Bronchial epithelial cell (primary cell): ENCODE measurements around the gene KCNAB1. TPM values are rescaled to one million over a fixed set of nuclear protein-coding genes. Genes with fewer than 3 reads are reported as not detected.

Experiments
- DNase-seq: peaks from one replicate; pipeline ENCODE4 v3.0.0-alpha.2; 2010; ENCODE audit warnings: low read depth
- FAIRE-seq: peaks from 2 replicates; lab custom pipeline; 2011; peaks lifted over from hg19 to GRCh38; lab: Jason Lieb, UNC
- H3K27me3 ChIP-seq: 2 replicates; pipeline ENCODE4 v1.5.1; 2011; ENCODE audit warnings: low read length; ENCODE audit not compliant: control insufficient read depth, insufficient read depth
- H3K36me3 ChIP-seq: 2 replicates; pipeline ENCODE4 v1.5.1; 2011; ENCODE audit warnings: low read length; ENCODE audit not compliant: control insufficient read depth, insufficient read depth
- H3K4me3 ChIP-seq: 2 replicates; pipeline ENCODE4 v1.5.1; 2011; ENCODE audit warnings: mild to moderate bottlenecking, low read depth, low read length, control low read depth
- total RNA-seq: library from RNA; depleted of rRNA; stranded (reverse); fragments of >200 nt; gene quantifications from 2 replicates; pipeline ENCODE4 v1.2.1, GENCODE V29; 2014
- TF ChIP-seq, protein P1 (sequence below): IDR thresholded peaks from 2 replicates; pipeline ENCODE4 v1.5.1; 2011; ENCODE audit warnings: mild to moderate bottlenecking, moderate library complexity, low read length, control low read depth, inconsistent platforms; ENCODE audit not compliant: insufficient read depth, severe bottlenecking

Gene KCNAB1
- total RNA-seq, 1 donor from 2014 or later: 0.26 TPM

DNA sequence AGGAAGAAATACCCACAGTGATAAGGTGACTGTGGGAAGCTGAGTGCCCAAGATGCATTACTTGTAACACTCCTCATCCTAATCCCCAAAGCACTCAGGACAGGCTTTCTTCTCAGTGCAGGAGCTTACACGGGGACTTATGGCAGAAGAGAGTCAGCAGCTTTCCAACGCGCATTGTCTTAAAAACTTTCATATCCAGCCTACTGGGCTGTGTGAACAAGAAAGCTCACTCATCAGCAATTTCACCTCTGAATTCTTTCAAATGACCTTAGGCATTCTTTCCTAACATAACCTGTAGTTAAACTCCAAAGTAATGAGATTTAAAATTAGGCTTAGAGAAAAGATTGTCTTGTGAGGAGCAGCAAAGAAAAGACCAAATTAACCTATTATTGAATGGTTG lies 132.3 kb downstream of the KCNAB1 start:
- TF ChIP-seq, protein P1, sequence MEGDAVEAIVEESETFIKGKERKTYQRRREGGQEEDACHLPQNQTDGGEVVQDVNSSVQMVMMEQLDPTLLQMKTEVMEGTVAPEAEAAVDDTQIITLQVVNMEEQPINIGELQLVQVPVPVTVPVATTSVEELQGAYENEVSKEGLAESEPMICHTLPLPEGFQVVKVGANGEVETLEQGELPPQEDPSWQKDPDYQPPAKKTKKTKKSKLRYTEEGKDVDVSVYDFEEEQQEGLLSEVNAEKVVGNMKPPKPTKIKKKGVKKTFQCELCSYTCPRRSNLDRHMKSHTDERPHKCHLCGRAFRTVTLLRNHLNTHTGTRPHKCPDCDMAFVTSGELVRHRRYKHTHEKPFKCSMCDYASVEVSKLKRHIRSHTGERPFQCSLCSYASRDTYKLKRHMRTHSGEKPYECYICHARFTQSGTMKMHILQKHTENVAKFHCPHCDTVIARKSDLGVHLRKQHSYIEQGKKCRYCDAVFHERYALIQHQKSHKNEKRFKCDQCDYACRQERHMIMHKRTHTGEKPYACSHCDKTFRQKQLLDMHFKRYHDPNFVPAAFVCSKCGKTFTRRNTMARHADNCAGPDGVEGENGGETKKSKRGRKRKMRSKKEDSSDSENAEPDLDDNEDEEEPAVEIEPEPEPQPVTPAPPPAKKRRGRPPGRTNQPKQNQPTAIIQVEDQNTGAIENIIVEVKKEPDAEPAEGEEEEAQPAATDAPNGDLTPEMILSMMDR: no peak
- no peak for FAIRE-seq
- no peak for DNase-seq
- Histone ChIP-seq H3K4me3 (no peak overlapping the region), H3K36me3 (no peaks in the 10 kb centered on the region), H3K27me3 (peaks cover 1% of the 10 kb centered on the region)

DNA sequence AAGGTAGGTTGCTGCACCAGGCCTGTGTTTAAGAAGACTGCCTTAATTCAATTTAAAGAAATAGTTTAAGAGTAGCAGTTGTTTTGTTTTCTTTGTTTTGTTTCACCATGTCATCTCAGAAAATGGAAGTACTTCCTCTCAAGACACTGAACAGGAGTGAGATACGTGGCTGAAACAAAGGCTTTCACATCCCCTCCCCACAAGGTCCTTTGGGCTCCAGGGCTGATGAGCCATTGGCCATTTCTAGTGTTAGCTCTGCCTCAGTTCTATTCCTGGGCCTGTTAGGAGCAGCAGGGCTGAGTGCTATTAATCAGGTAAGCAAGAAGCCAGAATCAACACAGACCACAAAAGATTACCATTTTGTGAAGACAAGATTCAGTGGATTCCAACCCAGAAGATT lies 132.8 kb downstream of the KCNAB1 start:
- no peak for DNase-seq
- TF ChIP-seq, protein P1: no peak
- Histone ChIP-seq H3K4me3 (no peak overlapping the region), H3K36me3 (no peaks in the 10 kb centered on the region), H3K27me3 (peaks cover 1% of the 10 kb centered on the region)
- peak; percentile 58 for FAIRE-seq

DNA sequence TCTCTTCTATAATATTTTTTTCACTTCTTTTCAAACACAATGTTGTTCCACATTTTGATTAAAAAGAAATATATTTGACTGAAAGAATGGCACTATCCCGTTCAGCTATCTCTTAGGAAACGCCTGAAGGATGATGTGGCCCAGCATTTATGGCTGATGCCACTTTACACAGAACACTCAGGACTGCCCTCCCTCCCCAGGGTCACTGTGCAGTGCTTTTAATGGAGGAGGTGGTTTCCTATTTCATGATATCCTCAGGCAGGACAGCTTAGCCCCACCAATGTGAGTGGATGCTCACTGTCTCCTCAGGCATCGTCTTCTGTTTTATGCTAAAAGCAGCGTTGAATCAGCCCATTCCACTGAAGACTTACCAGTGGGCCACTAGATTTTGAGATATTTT lies 135.9 kb downstream of the KCNAB1 start:
- H3K27me3 ChIP-seq: no peaks in the 10 kb centered on the region
- TF ChIP-seq, protein P1: no peak
- H3K36me3 ChIP-seq: no peaks in the 10 kb centered on the region
- DNase-seq (no peak), FAIRE-seq (no peak)
- no peak overlapping the region for H3K4me3 ChIP-seq

DNA sequence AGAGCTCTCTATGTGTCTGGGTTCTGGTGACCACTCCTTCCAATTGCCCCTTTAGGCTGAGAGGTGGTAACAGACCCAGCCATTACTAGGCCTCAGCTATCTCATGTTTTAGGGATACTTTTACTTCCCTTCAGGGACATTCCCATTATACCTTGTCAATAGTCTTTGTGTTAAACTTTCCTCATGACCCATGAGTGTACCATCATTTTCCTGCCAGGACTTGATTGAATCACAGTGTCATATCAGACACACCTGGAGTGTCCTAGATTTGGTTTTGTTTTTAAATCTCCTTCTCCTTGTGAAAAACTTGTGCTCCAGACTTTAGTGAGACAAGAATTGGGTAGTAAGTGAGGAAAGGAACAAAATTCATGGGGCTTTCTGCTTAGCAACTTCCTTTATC lies 136.6 kb downstream of the KCNAB1 start:
- Histone ChIP-seq H3K36me3 (no peaks in the 10 kb centered on the region), H3K4me3 (no peak overlapping the region), H3K27me3 (no peaks in the 10 kb centered on the region)
- FAIRE-seq: no peak
- TF ChIP-seq, protein P1: no peak
- DNase-seq: peak; percentile 65

DNA sequence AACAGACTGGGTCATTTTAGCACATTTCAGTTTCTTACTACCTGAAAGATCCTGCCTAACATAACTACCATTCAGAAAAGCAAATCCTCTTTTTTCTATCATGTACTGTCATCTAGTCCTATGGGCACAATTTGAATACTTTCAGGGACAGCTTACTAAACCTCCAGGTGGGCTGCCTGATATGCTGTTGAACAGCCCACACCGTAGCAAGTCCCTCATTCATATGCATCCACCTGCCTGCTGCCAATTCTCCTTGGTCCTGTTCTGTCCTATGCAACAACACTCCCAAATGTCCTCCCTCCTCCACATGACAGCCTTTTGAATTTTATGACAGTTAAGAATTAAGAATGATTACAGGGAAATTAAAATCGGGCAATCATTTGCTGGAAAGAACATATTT lies 137.9 kb downstream of the KCNAB1 start:
- no peak overlapping the region for H3K4me3 ChIP-seq
- DNase-seq: no peak
- no peak for FAIRE-seq
- no peaks in the 10 kb centered on the region for H3K27me3 ChIP-seq
- no peaks in the 10 kb centered on the region for H3K36me3 ChIP-seq
- TF ChIP-seq, protein P1: no peak

DNA sequence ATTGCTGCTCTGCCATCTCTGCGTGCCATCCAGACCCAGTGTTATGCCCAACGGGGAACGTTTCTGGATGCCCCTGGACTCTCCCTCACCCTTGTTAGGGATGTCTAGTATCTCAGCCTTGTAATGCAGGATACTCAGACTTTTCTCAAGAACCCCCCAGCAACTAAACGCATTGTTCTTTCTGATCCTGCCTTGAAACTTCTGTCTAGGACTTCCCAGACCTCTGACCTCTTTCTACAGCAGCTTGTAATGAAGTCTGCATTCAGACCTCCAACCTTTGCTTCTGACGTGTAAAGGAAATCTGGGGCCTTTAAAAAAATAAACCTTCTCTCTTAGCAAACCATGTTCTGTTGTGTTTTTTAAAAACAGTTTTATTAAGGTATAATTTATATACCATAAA lies 139.5 kb downstream of the KCNAB1 start:
- H3K27me3 ChIP-seq: no peaks in the 10 kb centered on the region
- no peak overlapping the region for H3K4me3 ChIP-seq
- DNase-seq (no peak), FAIRE-seq (no peak)
- TF ChIP-seq, protein P1: no peak
- no peaks in the 10 kb centered on the region for H3K36me3 ChIP-seq
